Ishikawa (cell line): ENCODE data around the gene NTN1.
A peak's percentile ranks its signal among the peaks of the same experiment; 100 is the strongest.

Experiments
- CEBPB ChIP-seq: IDR thresholded peaks from 2 replicates; pipeline ENCODE4 v1.6.1; 2012
- CREB1 ChIP-seq: IDR thresholded peaks from 2 replicates; pipeline ENCODE4 v1.6.1; 2012; ENCODE audit warnings: low read depth
- EGR1 ChIP-seq: IDR thresholded peaks from 2 replicates; pipeline ENCODE4 v1.6.1; 2012
- EP300 ChIP-seq: IDR thresholded peaks from 2 replicates; pipeline ENCODE4 v1.6.1; 2012; ENCODE audit warnings: borderline replicate concordance
- FOXM1 ChIP-seq: IDR thresholded peaks from 2 replicates; pipeline ENCODE4 v1.6.1; 2012; ENCODE audit warnings: low read depth, borderline replicate concordance
- NFIC ChIP-seq: IDR thresholded peaks from 2 replicates; pipeline ENCODE4 v1.6.1; 2012
- RAD21 ChIP-seq: IDR thresholded peaks from 2 replicates; pipeline ENCODE4 v1.6.1; 2012; ENCODE audit warnings: low read depth
- TAF1 ChIP-seq: IDR thresholded peaks from 2 replicates; pipeline ENCODE4 v1.6.1; 2012; ENCODE audit warnings: low read depth, mild to moderate bottlenecking
- TCF12 ChIP-seq: IDR thresholded peaks from 2 replicates; pipeline ENCODE4 v1.6.1; 2012; ENCODE audit warnings: low read depth
- TEAD4 ChIP-seq: IDR thresholded peaks from 2 replicates; pipeline ENCODE4 v1.6.1; 2012
- USF1 ChIP-seq: IDR thresholded peaks from 2 replicates; pipeline ENCODE4 v1.6.1; 2012
- YY1 ChIP-seq: IDR thresholded peaks from 2 replicates; pipeline ENCODE4 v1.6.1; 2012; ENCODE audit warnings: low read depth
- ZBTB7A ChIP-seq: IDR thresholded peaks from 2 replicates; pipeline ENCODE4 v1.6.1; 2012; ENCODE audit warnings: low read depth
- TF ChIP-seq, protein P1 (sequence below): IDR thresholded peaks from 2 replicates; pipeline ENCODE4 v1.6.1; 2012
- TF ChIP-seq, protein P2 (sequence below): IDR thresholded peaks from 2 replicates; pipeline ENCODE4 v1.6.1; 2012; ENCODE audit warnings: low read depth, mild to moderate bottlenecking

The NTN1 gene

GRCh38 chr17:9211133-9211765 is 189.9 kb downstream of the NTN1 start:
- TF ChIP-seq TAF1 (no peak), CEBPB (no peak), TCF12 (no peak), CREB1 (no peak), TEAD4 (no peak), ZBTB7A (no peak), FOXM1 (no peak), YY1 (no peak), NFIC (no peak)
- TF ChIP-seq, protein P1, sequence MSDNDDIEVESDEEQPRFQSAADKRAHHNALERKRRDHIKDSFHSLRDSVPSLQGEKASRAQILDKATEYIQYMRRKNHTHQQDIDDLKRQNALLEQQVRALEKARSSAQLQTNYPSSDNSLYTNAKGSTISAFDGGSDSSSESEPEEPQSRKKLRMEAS = no peak

DNA sequence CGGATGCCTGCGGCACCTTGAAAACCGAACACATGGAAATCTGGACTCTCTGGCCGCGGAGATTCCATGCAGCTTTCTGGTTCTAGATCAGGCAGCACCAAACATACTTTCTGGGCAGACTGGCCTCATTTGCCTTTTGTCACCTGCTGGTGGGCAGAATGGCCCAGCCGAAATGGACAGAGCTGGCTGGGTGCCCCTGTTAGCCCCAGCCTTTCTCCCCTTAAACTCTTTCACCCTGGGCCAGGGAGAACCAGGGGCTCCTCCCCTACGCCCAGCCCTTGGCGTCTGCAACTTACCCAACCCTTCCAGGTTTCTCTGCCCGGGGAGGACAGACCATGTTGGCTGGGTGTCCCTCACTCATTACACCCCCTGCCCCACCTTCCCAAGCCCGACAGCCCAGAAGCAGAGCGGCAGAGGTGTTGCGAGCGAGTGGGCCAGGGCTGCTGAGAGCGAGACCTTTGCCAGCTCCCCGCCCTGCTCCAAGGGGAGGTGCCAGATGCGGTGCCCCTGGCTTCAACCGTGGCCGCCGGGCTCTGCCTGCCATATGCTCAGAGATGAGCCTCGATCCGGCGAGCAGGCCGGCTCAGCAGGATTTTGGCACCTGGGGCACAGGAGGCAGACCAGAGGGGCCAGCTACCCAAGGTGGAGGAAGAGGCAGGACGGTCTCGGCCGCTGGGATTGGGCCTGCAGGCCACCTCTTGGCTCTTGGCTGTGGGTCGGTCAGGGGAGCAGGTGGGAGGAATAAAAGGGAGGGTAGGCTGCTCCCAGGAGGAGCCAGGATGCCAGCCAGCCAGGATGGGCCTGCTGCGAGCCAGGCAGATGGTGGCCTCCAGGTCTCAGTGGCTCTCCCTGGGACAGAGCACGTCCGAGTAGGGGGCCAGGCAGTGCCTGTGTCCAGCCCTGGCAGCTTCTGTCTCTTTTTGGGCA is 191.3 kb downstream of the NTN1 start:
- TF ChIP-seq, protein P2, sequence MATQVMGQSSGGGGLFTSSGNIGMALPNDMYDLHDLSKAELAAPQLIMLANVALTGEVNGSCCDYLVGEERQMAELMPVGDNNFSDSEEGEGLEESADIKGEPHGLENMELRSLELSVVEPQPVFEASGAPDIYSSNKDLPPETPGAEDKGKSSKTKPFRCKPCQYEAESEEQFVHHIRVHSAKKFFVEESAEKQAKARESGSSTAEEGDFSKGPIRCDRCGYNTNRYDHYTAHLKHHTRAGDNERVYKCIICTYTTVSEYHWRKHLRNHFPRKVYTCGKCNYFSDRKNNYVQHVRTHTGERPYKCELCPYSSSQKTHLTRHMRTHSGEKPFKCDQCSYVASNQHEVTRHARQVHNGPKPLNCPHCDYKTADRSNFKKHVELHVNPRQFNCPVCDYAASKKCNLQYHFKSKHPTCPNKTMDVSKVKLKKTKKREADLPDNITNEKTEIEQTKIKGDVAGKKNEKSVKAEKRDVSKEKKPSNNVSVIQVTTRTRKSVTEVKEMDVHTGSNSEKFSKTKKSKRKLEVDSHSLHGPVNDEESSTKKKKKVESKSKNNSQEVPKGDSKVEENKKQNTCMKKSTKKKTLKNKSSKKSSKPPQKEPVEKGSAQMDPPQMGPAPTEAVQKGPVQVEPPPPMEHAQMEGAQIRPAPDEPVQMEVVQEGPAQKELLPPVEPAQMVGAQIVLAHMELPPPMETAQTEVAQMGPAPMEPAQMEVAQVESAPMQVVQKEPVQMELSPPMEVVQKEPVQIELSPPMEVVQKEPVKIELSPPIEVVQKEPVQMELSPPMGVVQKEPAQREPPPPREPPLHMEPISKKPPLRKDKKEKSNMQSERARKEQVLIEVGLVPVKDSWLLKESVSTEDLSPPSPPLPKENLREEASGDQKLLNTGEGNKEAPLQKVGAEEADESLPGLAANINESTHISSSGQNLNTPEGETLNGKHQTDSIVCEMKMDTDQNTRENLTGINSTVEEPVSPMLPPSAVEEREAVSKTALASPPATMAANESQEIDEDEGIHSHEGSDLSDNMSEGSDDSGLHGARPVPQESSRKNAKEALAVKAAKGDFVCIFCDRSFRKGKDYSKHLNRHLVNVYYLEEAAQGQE = no peak
- TF ChIP-seq CEBPB (no peak), RAD21 (no peak)

DNA sequence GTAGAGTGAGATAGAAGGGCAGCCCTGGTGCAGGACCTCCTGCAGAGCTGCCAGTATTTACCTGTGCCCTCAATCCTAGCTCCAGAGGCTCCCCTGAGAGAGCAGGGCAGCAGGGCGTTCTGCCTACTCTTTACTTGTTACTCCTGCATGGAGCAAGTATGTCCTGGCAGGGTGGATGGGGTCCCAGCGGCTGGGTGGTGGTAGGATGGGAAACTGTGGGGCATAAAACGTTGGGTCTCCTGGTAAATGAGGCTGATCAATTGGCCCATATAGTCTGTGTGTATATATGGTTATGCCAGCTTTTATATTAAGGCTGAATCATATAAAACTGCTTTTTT is 192.0 kb downstream of the NTN1 start:
- no peak for TF ChIP-seq TAF1
- TF ChIP-seq EP300 = no peak
- no peak for TF ChIP-seq YY1
- TF ChIP-seq NFIC = no peak
- TF ChIP-seq ZBTB7A = no peak
- TF ChIP-seq CEBPB = no peak
- TF ChIP-seq CREB1 = no peak
- no peak for TF ChIP-seq TCF12
- no peak for TF ChIP-seq TEAD4
- TF ChIP-seq USF1 = no peak
- TF ChIP-seq, protein P1 = no peak

GRCh38 chr17:9215465-9215864 is 194.2 kb downstream of the NTN1 start:
- TF ChIP-seq EGR1 (no peak), RAD21 (no peak), NFIC (no peak)
- TF ChIP-seq, protein P1 = no peak

DNA sequence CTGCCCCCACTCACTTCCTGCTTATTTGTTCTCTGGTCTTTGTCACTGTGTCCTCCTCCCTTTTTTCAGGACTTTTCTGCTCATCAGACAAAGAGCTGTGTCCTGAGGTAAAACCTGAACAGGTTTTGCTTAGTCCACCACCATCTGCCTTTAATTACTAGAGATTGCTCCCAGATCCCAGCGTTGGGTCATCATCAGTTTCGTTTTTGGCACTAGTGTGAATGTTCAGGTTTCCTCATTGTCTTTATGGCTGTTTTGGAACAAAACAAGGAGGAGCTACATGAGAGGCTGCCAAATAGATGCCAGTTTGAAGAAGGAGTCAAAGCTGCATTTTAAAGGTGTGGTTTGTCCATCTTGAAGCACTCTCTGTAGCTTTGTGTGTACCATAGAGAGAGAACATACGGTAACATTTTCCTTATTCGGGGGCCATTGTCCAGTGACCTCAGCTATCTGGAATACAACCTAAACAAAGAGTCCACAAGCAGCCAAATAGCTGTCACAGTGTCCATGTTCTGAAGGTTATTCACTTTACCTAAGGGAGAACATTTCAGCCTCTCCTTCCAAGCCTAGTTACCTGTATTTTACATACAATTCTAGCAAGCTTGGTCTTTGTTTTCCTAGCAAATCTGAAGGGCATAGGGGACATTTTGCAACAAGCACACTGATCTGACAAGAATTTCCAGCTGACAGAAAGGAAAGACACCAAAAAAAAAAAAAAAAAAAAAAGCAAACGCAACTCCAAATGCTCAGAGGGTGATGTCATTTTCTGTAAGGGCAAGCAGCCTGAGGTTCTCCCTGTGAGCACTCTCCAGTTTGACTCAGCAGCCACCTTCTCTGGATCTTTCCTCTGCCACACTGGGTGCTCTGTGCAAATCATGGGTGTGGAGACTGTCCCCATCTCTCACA is 196.1 kb downstream of the NTN1 start:
- peak; percentile 52 for TF ChIP-seq TEAD4
- TF ChIP-seq, protein P1 = no peak
- TF ChIP-seq CEBPB = peak; percentile 41; the same call in 1 of the 2 replicates

GRCh38 chr17:9218064-9218635 is 196.8 kb downstream of the NTN1 start:
- TF ChIP-seq CREB1 = no peak
- no peak for TF ChIP-seq EGR1
- no peak for TF ChIP-seq TAF1
- TF ChIP-seq, protein P1 = no peak
- no peak for TF ChIP-seq USF1
- no peak for TF ChIP-seq CEBPB
- no peak for TF ChIP-seq TEAD4
- TF ChIP-seq FOXM1 = no peak
- no peak for TF ChIP-seq ZBTB7A
- TF ChIP-seq TCF12 = no peak
- no peak for TF ChIP-seq EP300
- TF ChIP-seq YY1 = no peak

DNA sequence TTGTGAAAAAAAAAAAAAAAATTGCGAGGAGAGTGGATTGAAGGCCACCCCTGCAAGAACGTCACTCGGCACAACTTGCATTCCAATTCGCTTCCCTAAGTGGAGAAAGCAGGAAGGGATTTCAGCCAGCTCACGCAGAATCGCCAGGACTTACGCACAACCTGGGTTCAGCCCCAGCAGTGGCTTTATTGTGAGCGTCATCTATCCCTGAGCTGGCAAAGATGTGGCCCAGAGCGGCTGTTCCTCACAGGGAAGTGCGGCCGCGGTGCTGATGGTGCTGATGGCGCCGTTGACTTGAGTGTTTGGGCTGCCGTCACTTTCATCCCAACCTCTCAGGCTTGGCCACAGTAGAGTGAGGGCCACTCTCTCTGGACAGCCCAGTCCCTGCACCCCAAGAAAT is 197.6 kb downstream of the NTN1 start:
- no peak for TF ChIP-seq RAD21
- no peak for TF ChIP-seq CREB1
- no peak for TF ChIP-seq EP300
